Stimulated activated CD8-positive, alpha-beta memory T cell treated with anti-CD3 and anti-CD28 coated beads, Interleukin-4, amount 100 ng/mL, for 1 hour (primary cell): ENCODE data around the gene NXPH1.

Source experiments
- DNase-seq, 2 donors: peaks; one replicate each; pipeline ENCODE4 v3.0.0-alpha.2; 2020; ENCODE audit warnings: low read depth in 2 of 2, low spot score in 1 of 2

NXPH1 gene

GRCh38 chr7:8491544-8492489 is 58.4 kb downstream of the NXPH1 start:
- no peak for DNase-seq

GRCh38 chr7:8499128-8499527 is 65.7 kb downstream of the NXPH1 start:
- DNase-seq, result no peak

DNA sequence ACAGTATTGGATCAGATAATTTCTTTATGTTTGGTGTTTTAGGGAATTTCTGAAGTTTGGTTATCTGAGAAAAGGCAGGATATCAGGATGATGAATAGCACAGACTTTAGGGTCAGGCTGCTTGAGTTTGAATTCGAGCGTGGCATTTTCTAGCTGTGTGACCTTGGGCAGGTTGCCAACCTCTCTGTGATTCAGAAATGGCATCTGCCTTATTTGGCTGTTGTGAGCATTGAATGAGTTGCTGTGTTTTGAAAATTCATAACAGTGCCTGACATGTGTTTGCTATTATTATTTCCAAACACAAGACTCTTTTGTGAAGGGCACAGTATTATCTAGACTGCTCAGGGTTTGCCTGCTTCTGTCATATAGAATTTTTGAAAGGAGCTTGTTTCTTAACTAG is 66.9 kb downstream of the NXPH1 start:
- DNase-seq, result no peak

DNA sequence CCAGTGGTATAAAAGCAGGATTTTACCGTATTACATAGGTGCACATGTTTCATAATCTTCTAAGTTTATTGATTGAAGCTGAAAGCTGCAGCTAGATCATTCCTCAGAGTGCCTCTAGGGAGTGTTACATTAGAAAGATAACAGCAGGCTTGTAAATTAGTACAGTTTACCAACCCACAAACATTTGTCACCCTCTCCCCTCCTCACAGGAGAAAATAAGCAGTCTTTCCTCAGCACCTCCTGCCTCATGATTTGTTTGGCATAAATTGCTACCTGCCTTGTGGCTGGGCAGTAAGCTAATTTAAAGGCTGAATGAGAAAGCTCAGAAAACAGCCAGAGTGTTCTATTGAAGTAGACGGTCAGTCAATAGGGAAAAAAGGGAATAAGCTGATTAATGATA is 74.2 kb downstream of the NXPH1 start:
- DNase-seq, result no peak

DNA sequence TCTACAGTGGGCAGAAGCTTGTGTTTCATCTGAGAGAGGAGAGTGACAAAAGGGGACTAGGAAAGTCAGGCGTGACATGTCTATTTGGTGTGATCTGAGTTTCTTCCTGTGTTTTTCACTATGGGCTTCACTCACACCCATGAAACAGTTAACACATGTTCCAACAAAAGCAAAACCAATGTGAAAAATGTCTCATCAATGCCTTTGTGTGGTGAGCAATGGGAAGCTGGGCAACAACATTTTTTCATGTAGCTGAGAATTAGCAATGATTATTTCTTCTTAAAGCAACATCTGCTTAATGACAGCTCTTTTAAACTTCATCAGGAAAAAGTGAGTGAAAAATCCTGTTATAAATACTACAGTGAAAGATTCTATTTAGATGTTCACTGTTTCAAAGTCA is 76.2 kb downstream of the NXPH1 start:
- DNase-seq, result no peak

GRCh38 chr7:8511855-8512254 is 78.4 kb downstream of the NXPH1 start:
- no peak for DNase-seq

- DNase-seq, result no peak
These were observed 81.5 kb downstream of the NXPH1 start for GRCh38 chr7:8514781-8515519.

- DNase-seq, result no peak
These were observed 82.3 kb downstream of the NXPH1 start for GRCh38 chr7:8515640-8516185.

DNA sequence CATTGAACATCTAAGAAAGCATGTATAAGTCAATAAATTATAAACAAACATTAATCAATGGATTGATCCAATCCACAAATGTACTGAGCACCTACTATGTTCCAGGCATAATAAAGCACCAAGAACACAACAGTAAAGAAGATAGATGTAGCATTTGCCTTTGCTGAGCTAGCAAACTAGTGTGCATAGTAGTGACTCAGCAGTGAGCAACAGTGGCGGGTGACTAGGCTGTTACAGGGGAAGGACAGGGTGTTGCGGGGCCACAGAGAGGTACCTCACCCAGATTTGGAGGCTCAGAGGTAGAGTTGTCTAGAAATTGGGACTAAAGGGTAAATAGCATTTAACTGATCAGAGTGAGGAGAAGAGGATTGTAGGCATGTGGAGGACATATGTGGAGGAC is 83.6 kb downstream of the NXPH1 start:
- DNase-seq, result no peak

- no peak for DNase-seq
These were observed 94.9 kb downstream of the NXPH1 start for GRCh38 chr7:8528311-8528710.

DNA sequence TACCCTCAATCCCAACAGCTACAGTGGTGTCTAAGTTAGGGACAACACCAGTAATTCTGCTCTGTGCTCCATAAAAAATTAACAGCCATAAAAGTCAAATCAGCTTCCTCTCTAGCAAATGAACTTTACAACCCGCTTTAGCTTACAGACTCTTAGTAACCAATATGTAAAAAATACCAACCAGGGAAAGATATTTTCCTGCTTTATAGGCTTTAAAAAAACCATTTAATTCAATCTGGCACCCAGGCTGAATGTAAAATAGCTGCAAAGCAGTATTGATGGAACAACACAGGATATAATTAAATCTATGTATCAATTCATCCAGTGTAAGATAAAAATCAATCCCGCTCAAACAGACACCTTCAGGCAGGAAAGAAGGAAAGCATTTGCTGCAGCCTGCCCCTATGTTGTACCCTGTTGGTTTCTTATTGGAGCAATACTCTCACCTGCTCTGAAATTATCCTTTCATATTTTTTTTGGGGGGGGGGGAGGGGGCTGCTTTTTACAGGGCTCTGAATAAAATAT is 98.6 kb downstream of the NXPH1 start:
- DNase-seq, result no peak

- no peak for DNase-seq
These were observed 103.0 kb downstream of the NXPH1 start for GRCh38 chr7:8536431-8536830.

GRCh38 chr7:8549046-8549445 is 115.6 kb downstream of the NXPH1 start:
- no peak for DNase-seq

DNA sequence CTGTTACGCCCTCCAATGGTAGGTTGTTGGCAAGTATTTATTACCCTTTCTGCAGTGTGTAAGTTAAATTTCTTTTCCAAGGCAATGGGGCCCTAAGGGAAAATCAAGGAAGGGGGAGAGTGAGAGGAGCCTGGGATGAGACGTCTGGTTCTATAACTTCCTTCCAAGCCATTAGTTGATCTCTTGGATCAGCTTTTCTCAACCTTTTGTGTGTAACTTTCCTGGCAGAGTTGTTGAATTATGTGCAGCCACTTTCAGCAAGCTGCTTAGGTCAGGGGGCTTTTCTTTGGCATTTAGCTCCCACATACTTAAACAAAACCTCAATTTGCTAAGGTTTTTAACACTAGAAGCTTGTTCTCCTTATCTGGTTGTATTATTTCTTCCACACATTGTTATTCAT is 127.1 kb downstream of the NXPH1 start:
- DNase-seq, result no peak

DNA sequence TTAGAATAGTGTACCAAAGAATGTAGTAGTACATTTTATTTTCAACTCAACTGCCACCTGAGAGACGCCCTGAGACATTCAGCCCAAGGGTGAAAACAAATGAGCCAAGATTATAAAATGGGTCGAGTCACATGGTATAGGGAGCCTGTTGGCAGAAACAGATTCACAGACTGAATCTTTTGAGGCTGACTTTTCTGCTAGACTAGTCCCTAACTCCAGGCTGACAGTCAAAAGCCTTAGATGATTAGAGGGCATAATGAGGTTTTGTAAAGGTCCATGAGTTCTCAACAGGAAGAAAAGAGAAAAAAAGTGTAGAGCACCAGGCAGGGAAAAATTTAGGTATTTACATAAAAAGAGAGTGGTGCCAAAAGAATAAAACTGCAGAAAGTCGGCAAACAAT is 128.0 kb downstream of the NXPH1 start:
- no peak for DNase-seq

DNA sequence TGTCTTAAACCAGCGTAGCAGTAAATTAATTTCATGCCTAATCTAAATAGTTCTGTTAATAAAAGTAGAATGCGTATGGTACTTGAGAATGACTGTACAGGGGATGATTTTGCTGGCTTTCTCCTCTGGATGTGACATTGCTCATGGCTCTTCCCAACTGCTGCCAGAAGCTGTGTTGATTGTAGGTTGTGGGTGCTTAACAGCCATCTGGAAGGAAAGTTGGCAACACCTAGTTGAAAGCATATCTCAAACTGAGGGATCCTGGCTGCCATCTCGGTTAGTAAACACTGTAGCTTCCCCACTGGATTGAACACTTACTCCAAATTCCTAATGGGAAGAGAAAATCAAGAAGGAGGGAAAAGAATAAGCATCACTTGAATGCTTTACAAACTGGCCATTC is 130.9 kb downstream of the NXPH1 start:
- no peak for DNase-seq

DNA sequence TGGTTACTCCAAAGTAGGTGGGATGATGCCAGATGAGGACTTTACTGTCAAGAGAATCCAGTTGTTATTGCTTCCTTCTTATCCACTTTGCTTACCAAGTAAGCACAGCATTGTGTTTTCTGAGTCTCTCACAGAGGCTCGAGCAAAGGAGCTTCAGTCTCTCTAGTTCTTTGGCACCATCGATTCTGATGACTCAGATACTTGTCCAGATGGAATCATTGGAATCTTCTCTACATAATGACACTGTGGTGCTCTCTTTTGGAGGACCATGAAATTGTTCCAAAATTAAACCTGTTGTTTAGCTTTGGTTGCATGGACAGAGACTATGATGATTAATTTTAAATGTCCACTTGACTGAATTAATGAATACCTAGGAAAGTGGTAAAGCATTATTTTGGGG is 132.6 kb downstream of the NXPH1 start:
- DNase-seq, result no peak

DNA sequence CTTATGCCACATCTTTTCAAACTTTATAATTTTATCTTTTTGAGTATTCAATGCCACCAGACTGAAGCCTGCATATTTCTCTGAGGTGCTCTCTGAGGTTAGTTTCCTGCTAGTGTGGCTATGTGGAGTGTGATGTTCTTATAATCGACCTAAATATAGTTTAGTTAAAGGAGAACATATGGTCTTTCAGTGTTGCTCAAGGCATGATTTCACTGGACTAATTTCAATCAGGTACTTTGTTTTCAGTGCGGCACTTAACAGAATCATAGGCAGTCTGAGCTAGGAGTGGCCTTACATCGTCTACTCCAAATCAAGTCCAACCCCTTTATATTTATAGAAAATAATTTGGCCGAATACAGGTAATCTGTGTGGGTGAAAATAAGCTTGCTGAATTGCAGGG is 134.2 kb downstream of the NXPH1 start:
- no peak for DNase-seq

GRCh38 chr7:8579661-8580194 is 146.3 kb downstream of the NXPH1 start:
- DNase-seq, result no peak

- no peak for DNase-seq
These were observed 148.4 kb downstream of the NXPH1 start for GRCh38 chr7:8581842-8582241.

DNA sequence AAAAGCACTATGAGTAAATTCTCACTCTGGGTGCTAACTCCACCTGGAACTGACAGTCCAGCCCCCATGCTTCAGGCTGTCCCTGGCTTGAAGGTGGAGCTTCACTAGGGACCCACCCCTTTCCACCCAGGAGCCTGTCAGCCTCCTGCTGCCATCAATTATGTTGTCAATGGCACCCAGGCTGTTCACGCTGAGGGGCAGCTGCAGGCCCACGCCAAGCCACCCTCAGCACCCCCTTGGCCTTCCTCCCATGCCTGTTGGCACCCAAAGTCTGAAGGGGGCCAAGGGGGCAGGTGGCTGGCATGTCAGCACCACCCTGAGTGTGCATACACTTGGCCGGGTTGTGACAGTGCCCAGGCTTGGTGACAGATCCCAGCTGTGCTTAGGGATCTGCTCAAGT is 149.3 kb downstream of the NXPH1 start:
- no peak for DNase-seq

DNA sequence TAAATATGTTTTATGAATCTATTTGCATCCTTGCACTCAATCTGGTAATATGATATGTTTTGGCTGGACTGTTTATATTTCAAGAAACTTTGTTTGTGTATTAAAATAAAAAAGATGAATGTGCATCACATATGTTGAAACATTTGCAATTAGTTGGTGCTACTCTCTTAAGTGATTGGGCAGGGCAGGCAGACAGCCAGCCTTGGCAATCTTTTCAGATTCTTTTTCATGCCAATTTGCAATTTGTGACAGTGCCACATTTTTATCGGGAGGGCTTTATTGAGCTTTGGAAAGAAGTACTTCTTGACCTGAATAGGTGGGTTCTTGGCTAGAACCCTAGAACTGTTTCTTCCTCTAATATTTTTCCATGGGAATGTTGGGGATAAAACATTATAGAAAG is 152.2 kb downstream of the NXPH1 start:
- no peak for DNase-seq
